SKM-1 treated with dmso at 0.1 percent for 144 hours (cell line): ENCODE data around the gene CD276.
"Not testable (repeated sequence)": the region's sequence is repeated elsewhere in the genome, so short reads cannot be mapped to it uniquely, and the experiment has no call there.

Experiments used
- DNase-seq: peaks from one replicate; lab custom pipeline; 2025; ENCODE audit not compliant: unreplicated experiment; lab: John Stamatoyannopoulos, UW

Gene CD276

GRCh38 chr15:73709686-73710085 is 25.5 kb downstream of the CD276 start:
- no peak for DNase-seq

- DNase-seq, result no peak
These were observed 26.1 kb downstream of the CD276 start for GRCh38 chr15:73710321-73710720.

- DNase-seq, result no peak
These were observed 27.3 kb downstream of the CD276 start for GRCh38 chr15:73711526-73711925.

GRCh38 chr15:73712107-73712506 is 27.9 kb downstream of the CD276 start:
- no peak for DNase-seq

GRCh38 chr15:73714695-73715301 is 30.6 kb downstream of the CD276 start:
- DNase-seq, result no peak

GRCh38 chr15:73715417-73715816 is 31.2 kb downstream of the CD276 start:
- DNase-seq, result no peak

GRCh38 chr15:73716417-73716816 is 32.2 kb downstream of the CD276 start:
- DNase-seq, result no peak

GRCh38 chr15:73717206-73717605 is 33.0 kb downstream of the CD276 start:
- no peak for DNase-seq

GRCh38 chr15:73717802-73718201 is 33.6 kb downstream of the CD276 start:
- DNase-seq, result no peak

- no peak for DNase-seq
These were observed 34.5 kb downstream of the CD276 start for GRCh38 chr15:73718694-73719093.

GRCh38 chr15:73722425-73722824 is 38.2 kb downstream of the CD276 start:
- DNase-seq, result no peak

- DNase-seq, result no peak
These were observed 39.0 kb downstream of the CD276 start for GRCh38 chr15:73723191-73723590.

- no peak for DNase-seq
These were observed 40.0 kb downstream of the CD276 start for GRCh38 chr15:73724212-73724611.

GRCh38 chr15:73727330-73727976 is 43.3 kb downstream of the CD276 start:
- no peak for DNase-seq

- not testable (repeated sequence) for DNase-seq
These were observed 47.9 kb downstream of the CD276 start for GRCh38 chr15:73732051-73732450.

- no peak for DNase-seq
These were observed 48.7 kb downstream of the CD276 start for GRCh38 chr15:73732930-73733329.

GRCh38 chr15:73737535-73737934 is 53.4 kb downstream of the CD276 start:
- no peak for DNase-seq

- DNase-seq, result no peak
These were observed 56.2 kb downstream of the CD276 start for GRCh38 chr15:73740152-73741048.

GRCh38 chr15:73741321-73741836 is 57.2 kb downstream of the CD276 start:
- DNase-seq, result no peak

GRCh38 chr15:73744293-73744692 is 60.1 kb downstream of the CD276 start:
- DNase-seq, result no peak

- no peak for DNase-seq
These were observed 60.9 kb downstream of the CD276 start for GRCh38 chr15:73745073-73745472.

GRCh38 chr15:73746261-73746660 is 62.1 kb downstream of the CD276 start:
- no peak for DNase-seq
